HG03095 (cell line): ENCODE data around the gene NUP205.

Experiments used
- ATAC-seq: cut with Tn5 transposase; IDR thresholded peaks from one replicate; pipeline ENCODE4 v1.9.1; 2021; ENCODE audit warnings: moderate library complexity; ENCODE audit not compliant: unreplicated experiment

The NUP205 gene

GRCh38 chr7:135538376-135538775 is 19.3 kb upstream of the NUP205 start:
- ATAC-seq = no peak

GRCh38 chr7:135539629-135540028 is 18.1 kb upstream of the NUP205 start:
- no peak for ATAC-seq

- no peak for ATAC-seq
These were observed 16.7 kb upstream of the NUP205 start for GRCh38 chr7:135541029-135541428.

GRCh38 chr7:135550196-135550595 is 7.5 kb upstream of the NUP205 start:
- ATAC-seq = no peak

- no peak for ATAC-seq
These were observed 5.6 kb upstream of the NUP205 start for GRCh38 chr7:135552148-135552547.

GRCh38 chr7:135553346-135553745 is 4.4 kb upstream of the NUP205 start:
- no peak for ATAC-seq

- peak; percentile 73 for ATAC-seq
These were observed 635 bp downstream of the NUP205 start for GRCh38 chr7:135558337-135558767.

GRCh38 chr7:135558881-135559280 is 1.2 kb downstream of the NUP205 start:
- ATAC-seq = no peak

GRCh38 chr7:135560631-135561030 is 2.9 kb downstream of the NUP205 start:
- no peak for ATAC-seq

GRCh38 chr7:135562720-135563119 is 5.0 kb downstream of the NUP205 start:
- ATAC-seq = no peak

- ATAC-seq = no peak
These were observed 14.1 kb downstream of the NUP205 start for GRCh38 chr7:135571834-135572233.

- no peak for ATAC-seq
These were observed 15.8 kb downstream of the NUP205 start for GRCh38 chr7:135573541-135573940.

- no peak for ATAC-seq
These were observed 17.6 kb downstream of the NUP205 start for GRCh38 chr7:135575296-135575695.

GRCh38 chr7:135578569-135578968 is 20.9 kb downstream of the NUP205 start:
- no peak for ATAC-seq

GRCh38 chr7:135584362-135585353 is 26.9 kb downstream of the NUP205 start:
- no peak for ATAC-seq

GRCh38 chr7:135597181-135597925 is 39.6 kb downstream of the NUP205 start:
- ATAC-seq = no peak

- ATAC-seq = no peak
These were observed 40.2 kb downstream of the NUP205 start for GRCh38 chr7:135597926-135598305.

- no peak for ATAC-seq
These were observed 41.8 kb downstream of the NUP205 start for GRCh38 chr7:135599471-135599870.

- ATAC-seq = no peak
These were observed 42.5 kb downstream of the NUP205 start for GRCh38 chr7:135600226-135600625.

GRCh38 chr7:135601182-135601581 is 43.5 kb downstream of the NUP205 start:
- ATAC-seq = no peak

GRCh38 chr7:135602304-135602703 is 44.6 kb downstream of the NUP205 start:
- no peak for ATAC-seq

- ATAC-seq = no peak
These were observed 58.4 kb downstream of the NUP205 start for GRCh38 chr7:135616136-135616535.
